GM13977 (cell line): Measurements from ENCODE around the gene MLYCD.

Experiments used
- DNase-seq: peaks from one replicate; pipeline ENCODE4 v3.0.0; 2012; ENCODE audit warnings: low spot score
- in situ Hi-C: fragments of 300-500 bp; cut with MboI; formaldehyde crosslinking; loops from one replicate; pipeline ENCODE4 v1.12.0; 2022; ENCODE audit warnings: low sequenced_read_pairs, low pct_unique_long_range_greater_than_20kb, mixed read lengths, inconsistent platforms; ENCODE audit not compliant: unreplicated experiment
- TF ChIP-seq, protein P1 (sequence below): IDR thresholded peaks from 2 replicates; pipeline ENCODE4 v1.5.1; 2012; ENCODE audit warnings: mild to moderate bottlenecking, control low read depth; ENCODE audit not compliant: insufficient read depth; ENCODE audit errors: extremely low read depth, missing control alignments

The MLYCD gene

DNA sequence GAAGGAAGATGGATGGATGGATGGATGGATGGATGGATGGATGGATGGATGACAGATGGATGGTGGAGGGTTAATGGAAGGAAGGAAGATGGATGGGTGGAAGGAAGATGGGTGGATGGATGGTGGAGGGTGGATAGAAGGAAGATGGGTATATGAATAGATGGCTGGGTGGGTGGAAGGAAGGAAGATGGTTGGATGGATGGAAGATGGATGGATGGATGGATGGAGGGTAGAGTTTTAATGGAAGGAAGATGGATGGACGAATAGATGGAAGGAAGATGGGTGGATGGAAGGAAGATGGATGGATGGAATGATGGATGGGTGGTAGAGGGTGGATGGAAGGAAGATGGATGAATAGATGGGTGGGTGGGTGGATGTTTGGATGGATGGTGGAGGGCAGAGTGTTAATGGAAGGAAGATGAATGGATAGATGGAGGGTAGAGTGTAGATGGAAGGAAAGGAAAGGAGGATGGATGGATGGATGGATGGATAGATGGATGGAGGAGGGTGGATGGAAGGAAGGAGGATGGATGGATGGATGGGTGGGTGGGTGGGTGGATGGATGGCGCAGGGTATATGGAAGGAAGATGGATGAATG lies 22.1 kb downstream of the MLYCD start:
- DNase-seq, result no peak
- in situ Hi-C loops, result no loop called here
- TF ChIP-seq, protein P1, sequence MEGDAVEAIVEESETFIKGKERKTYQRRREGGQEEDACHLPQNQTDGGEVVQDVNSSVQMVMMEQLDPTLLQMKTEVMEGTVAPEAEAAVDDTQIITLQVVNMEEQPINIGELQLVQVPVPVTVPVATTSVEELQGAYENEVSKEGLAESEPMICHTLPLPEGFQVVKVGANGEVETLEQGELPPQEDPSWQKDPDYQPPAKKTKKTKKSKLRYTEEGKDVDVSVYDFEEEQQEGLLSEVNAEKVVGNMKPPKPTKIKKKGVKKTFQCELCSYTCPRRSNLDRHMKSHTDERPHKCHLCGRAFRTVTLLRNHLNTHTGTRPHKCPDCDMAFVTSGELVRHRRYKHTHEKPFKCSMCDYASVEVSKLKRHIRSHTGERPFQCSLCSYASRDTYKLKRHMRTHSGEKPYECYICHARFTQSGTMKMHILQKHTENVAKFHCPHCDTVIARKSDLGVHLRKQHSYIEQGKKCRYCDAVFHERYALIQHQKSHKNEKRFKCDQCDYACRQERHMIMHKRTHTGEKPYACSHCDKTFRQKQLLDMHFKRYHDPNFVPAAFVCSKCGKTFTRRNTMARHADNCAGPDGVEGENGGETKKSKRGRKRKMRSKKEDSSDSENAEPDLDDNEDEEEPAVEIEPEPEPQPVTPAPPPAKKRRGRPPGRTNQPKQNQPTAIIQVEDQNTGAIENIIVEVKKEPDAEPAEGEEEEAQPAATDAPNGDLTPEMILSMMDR, result no peak

DNA sequence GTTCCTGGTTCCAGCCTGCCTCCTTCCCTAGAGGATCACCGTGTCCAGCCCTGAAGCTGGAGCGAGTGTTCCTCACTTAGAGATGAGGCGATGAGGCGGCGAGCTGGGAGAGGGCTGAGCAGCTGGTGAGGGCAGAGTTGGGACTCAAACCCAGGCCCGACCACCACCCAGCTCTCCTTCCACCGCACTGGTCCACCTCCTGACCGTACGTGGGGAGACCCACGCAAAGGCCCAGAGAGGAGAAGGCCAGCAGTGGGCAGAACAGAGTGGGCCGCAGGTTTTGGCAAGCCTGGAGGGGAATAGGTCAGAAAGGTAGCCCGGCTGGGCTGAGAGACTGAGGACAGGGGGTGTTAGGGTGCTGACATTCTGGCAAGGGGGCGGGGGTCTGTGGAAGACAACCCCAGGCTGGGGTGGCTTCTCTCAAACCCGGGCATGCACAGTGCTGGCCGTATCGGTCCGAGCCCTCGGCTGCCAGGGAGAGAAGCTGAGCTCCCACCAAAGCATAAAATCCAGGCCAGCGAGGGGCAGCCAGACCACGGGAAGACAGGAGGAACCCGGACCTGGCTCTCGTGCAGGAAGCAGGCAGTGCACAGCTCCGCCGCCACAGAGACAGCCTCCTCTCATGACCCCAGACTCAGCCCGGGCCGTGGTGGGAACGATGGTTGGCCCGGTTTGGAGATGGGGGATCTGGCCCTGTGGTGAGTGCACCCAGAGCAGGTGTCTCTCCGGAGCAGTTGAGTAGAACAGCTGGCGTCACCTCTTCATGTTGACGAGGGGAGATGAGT lies 24.9 kb downstream of the MLYCD start:
- in situ Hi-C loops, result no loop called here

DNA sequence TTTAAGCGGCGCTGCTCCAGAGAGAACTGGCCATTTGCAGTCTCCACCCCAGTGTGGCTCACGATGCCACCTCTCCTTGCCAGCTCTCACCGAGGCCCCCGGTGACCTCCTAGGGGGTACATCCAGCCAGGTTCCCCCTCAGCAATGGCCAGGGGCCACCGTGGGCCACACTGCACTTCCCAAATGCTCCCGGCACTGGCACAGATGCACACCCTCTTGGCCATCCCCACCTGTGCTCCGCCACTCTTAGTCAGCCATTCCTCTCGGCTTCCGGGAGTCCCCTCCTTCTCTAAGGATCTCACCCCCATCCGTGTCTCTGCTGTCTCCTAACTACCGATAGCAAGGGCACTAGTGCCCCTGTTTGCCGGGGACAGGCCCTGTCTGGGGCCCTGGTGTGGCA lies 25.8 kb downstream of the MLYCD start:
- TF ChIP-seq, protein P1, result no peak
- in situ Hi-C loops, result no loop called here
- no peak for DNase-seq

More for the DNA sequence above, 24.9 kb downstream of the MLYCD start:
- TF ChIP-seq, protein P1, result no peak
- no peak for DNase-seq

DNA sequence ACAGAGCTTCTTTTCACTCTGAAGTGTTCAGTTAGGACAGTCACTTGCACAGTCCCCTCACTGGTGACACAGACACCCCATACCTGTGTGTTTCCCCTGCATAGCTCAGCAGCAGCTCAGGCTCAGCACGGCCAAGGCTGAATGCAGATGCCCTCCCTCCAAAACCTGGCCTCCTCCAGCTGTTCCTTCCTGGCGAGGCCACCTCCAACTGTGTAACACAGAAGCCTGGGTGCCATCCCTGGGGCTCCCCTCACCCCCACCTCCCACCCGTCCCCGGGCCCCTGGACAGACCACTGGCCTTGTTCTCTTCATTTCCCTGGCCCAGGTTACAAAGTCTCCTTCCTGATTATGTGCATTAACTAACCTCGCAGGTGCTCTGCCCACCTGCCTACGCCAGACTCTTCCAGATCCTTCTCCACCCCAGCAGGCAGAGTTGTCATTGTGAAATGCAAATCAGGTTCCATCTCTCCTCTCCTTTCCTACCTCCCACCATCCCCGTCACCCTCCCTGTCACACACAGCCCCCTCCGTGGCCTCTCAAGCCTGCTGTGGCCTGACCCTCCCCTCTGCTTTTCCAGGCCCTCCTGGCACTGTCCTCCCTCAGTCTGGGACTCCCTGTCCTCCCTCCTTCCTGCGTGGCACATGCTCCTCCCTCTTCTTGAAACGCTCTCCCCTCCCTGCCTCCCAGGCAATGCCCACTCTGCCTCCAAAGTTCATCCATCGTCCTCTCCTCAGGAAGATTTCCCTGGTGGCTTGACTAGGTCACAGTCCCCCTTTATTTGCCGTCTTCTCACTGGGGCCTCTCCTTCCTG lies 26.4 kb downstream of the MLYCD start:
- TF ChIP-seq, protein P1, result no peak
- in situ Hi-C loops, result no loop called here
- no peak for DNase-seq

DNA sequence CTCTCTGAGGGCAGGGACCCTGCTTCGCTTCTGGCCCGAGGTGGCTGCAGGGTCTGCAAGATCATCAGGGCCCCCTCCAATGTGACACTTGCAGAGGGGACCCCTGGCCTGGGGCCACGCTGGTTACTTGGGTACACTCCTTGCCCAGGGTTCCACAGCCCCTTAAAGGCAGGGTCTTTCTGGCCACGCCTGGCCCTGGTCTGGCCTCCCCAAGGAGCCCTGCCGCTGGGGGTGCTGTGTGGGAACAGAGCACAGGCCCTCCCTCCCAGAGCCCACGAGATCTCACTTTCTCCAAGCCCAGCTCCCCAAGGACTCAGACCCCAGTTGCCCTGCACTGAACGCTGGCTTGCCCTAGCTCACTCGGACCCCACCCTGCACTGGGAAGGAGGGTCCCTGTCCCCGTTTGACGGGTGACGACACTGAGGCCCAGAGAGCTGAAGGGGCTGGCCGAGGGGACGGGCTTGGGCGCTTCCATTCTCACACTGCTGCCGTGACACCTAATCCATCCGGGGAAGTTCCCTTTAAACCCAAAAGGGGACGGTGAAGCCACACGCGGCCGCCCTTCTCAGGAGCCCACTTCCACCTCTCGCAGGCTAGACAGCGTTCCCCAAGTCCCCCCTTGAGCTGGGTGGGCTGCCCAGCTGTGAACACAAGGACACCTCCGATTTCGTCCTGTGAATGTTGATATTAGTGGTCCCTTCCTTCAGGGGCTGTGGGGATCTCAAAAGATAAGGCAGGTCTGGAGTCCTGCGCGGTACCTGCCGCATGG lies 27.2 kb downstream of the MLYCD start:
- TF ChIP-seq, protein P1, result no peak
- DNase-seq, result no peak
- in situ Hi-C loops, result no loop called here
